Activated T-helper 2 cell treated with anti-CD3 and anti-CD28 coated beads, Interferon-gamma antibody, Interleukin-2, Interleukin-4, amounts not matched to agents 10 μg/mL and 5 μg/mL and 100 μg/mL, durations not matched to agents 14 hours and 24 hours and 36 hours (primary cell): ENCODE data around the gene PKD2L2. TPM values are rescaled to one million over a fixed set of nuclear protein-coding genes. Genes with fewer than 3 reads are reported as not detected.
"Not testable (repeated sequence)": the region's sequence is repeated elsewhere in the genome, so short reads cannot be mapped to it uniquely, and the experiment has no call there.

Experiments used
- DNase-seq: peaks from one replicate; pipeline ENCODE4 v3.0.0; 2021; ENCODE audit warnings: low spot score
- H3K27ac Mint-ChIP-seq: one replicate; pipeline ENCODE4 v1.8.0; 2021; ENCODE audit warnings: mixed read lengths
- H3K27me3 Mint-ChIP-seq: one replicate; pipeline ENCODE4 v1.8.0; 2021; ENCODE audit warnings: low read depth, mixed read lengths
- H3K36me3 Mint-ChIP-seq: one replicate; pipeline ENCODE4 v1.8.0; 2021; ENCODE audit warnings: low read depth, mixed read lengths
- H3K4me1 Mint-ChIP-seq: one replicate; pipeline ENCODE4 v1.8.0; 2021; ENCODE audit warnings: low read depth, mixed read lengths
- H3K4me3 Mint-ChIP-seq: one replicate; pipeline ENCODE4 v1.8.0; 2021; ENCODE audit warnings: low read depth, mild to moderate bottlenecking, moderate library complexity, mixed read lengths
- H3K9me3 Mint-ChIP-seq: one replicate; pipeline ENCODE4 v1.8.0; 2021; ENCODE audit warnings: mixed read lengths
- intact Hi-C: fragments of 100-400 bp; cut with micrococcal nuclease; formaldehyde crosslinking; loops from one replicate; pipeline ENCODE4 v1.15.1; 2023
- total RNA-seq: library from RNA; stranded (reverse); gene quantifications from 2 replicates; pipeline ENCODE4 v1.2.3, GENCODE V29; 2022

The PKD2L2 gene
- not detected in 2 replicates for total RNA-seq

DNA sequence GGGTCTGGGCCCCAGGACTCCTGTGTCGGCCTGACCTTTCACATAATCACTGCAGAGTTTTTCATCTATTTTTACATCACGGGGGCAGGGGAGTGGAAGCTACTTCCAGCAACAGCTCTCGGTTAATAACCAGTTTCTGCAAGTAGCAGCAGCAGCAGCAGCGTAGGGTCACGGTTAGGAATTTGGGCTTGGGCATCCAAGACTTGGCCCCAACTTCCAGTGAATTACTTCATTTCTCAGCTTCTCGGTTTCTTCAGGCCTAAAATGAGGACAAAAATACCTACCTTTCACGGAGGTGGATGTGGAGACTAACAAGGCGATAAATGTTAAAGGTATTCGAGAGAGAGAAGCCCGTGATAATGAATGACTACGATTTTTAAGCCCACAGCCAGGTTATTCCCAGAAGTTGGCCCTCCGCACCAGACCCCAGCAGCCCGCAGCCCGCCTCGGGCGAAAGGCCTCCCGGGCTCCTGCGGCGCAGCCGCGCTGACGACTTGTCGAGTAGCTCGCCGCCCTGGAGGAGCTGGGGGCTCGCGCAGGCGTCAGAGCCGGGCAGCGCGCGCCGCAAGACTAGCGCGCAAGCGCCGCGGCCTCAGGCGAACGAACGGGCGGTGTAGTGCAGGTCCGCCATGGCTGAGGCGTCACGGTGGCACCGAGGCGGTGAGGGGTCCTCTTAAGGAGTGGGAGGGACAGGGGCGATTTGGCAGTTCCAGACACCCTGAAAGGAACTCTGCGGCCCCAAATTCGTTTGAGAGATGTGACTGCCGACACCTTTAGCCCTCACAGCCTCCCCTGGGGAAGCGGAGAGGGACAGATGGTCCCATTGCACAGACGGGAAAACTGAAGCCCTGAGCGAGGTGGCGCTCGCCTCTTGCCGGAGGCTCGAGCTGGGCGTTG is at the start of gene PKD2L2:
Gene PKD2L2, plus strand, starts transcription at position 595 of the 897 bp plus-strand sequence. Its CDS starts 35 bp downstream, at position 630.
- DNase-seq: peak; percentile 80
- peaks cover 17% of the 10 kb centered on the region for H3K4me1 Mint-ChIP-seq
- intact Hi-C loops: loop anchor here (5.0 to 10.0 kb wide), 2 partner anchors 137 to 146 kb away; partner anchors contain the start of genes FAM13B and HNRNPA0
- peak within 1 kb of the TSS; percentile 91 for H3K27ac Mint-ChIP-seq
- peaks cover 5% of the 10 kb centered on the region for H3K36me3 Mint-ChIP-seq
- H3K9me3 Mint-ChIP-seq: no peaks in the 10 kb centered on the region
- peak within 1 kb of the TSS; percentile 85 for H3K4me3 Mint-ChIP-seq
- no peaks in the 10 kb centered on the region for H3K27me3 Mint-ChIP-seq

DNA sequence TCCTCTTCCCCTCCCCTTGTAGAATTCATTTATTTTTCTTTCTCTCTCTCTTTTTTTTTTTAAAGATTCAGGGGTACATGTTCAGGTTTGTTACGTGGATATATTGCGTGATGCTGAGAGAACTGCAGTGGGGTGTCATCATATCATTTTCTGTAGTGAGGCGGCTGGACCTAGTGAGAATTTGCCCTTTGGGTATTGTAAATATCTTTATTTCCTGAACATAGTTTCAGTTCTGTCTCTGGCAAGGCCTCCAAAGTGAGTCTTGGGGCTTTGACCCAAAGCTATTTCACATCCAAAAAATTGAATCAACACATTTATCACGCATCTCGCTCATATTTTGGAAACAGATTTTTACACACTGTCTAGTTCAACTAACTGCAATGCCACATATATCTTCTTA is 47.0 kb upstream of the PKD2L2 start:
- Mint-ChIP-seq H3K4me3 (no peak overlapping the region), H3K36me3 (no peaks in the 10 kb centered on the region), H3K27ac (no peak overlapping the region), H3K27me3 (peaks cover 8% of the 10 kb centered on the region), H3K4me1 (no peaks in the 10 kb centered on the region), H3K9me3 (no peaks in the 10 kb centered on the region)
- intact Hi-C loops: no loop called here
- no peak for DNase-seq

DNA sequence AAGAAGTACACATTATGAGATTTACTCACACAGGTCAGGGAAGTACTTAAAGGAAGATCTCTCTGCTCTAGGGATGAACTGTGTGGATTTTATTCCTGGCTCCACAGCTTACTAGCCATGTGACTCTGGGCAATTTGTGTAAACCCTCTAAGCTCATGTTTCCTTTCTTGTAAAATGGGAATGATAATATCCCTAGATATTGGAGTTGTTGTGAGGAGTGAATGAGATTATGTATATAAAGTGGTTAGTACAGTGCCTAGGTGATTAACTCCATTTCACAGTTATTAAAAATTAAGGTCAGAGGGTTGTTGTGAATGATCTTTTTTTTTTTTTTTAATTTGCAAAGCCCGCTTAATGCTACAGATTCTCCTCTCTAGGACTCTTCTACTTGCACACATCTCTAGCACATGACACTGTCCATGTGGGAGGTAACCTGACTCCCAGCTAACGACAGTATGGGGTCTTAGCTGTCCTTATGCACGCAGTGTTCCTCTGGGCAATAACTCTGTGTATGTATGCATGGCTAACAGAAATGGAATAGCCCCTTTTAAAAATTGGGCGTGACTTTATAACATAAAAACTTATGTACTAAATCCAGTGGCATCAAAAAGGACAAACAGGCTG is 45.5 kb upstream of the PKD2L2 start:
- intact Hi-C loops: no loop called here
- peaks cover 7% of the 10 kb centered on the region for H3K27me3 Mint-ChIP-seq
- no peaks in the 10 kb centered on the region for H3K9me3 Mint-ChIP-seq
- H3K36me3 Mint-ChIP-seq: no peaks in the 10 kb centered on the region
- no peak overlapping the region for H3K4me3 Mint-ChIP-seq
- no peaks in the 10 kb centered on the region for H3K4me1 Mint-ChIP-seq
- DNase-seq: no peak
- H3K27ac Mint-ChIP-seq: no peak overlapping the region

DNA sequence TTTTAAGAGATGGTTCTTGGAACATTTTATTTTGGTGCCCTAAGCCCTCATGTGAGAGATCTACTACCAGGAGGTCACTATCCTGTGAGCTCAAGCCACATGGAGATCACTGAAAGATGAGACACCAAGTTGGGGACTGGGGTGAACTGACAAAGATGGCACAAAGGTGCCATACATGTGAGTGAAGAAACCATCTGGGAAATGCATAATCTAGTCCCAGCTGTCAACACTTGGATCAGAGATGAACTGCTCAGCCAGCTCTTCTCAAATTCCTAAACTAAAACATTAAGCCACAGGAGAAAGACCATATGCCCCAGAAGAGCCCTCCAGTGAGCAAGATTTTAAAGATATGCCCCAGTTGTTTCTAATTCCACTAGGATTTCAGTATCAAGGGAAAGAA is 43.8 kb upstream of the PKD2L2 start:
- no peaks in the 10 kb centered on the region for H3K4me1 Mint-ChIP-seq
- DNase-seq: no peak
- no peak overlapping the region for H3K27ac Mint-ChIP-seq
- H3K36me3 Mint-ChIP-seq: no peaks in the 10 kb centered on the region
- peaks cover 4% of the 10 kb centered on the region for H3K27me3 Mint-ChIP-seq
- no peaks in the 10 kb centered on the region for H3K9me3 Mint-ChIP-seq
- intact Hi-C loops: no loop called here
- no peak overlapping the region for H3K4me3 Mint-ChIP-seq

DNA sequence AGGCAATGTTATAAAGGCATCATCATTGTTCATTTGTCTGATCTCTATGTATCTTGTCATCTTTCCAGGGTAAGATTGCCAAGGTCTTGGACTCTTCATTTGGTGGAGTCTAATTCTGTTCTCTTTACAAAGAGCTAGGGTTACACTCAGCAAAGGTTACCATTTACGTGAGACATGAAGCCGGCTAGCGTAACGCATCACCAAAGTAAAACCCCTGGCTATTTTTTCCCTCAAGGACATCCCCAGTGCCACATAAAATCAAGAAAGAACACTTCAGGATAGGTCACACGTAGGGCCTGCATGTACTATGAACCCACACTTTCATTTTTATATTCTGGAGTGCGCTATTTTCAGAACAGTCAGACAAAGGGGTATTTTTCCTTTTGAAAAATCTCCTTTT is 41.6 kb upstream of the PKD2L2 start:
- Mint-ChIP-seq H3K4me1 (no peaks in the 10 kb centered on the region), H3K4me3 (no peak overlapping the region), H3K27ac (no peak overlapping the region), H3K36me3 (no peaks in the 10 kb centered on the region), H3K9me3 (no peaks in the 10 kb centered on the region), H3K27me3 (peaks cover 1% of the 10 kb centered on the region)
- no peak for DNase-seq
- intact Hi-C loops: no loop called here

DNA sequence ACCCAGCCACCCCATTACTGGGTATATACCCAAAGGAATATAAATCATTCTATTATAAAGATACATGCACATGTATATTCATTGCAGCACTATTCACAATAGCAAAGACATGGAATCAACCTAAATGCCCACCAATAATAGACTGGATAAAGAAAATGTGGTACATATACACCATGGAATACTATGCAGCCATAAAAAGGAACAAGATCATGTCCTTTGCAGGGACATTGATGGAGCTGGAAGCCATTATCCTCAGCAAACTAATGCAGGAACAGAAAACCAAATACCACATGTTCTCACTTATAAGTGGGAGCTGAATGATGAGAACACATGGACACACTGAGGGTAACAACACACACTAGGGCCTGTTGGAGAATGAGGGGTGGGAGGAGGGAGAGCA is 36.1 kb upstream of the PKD2L2 start:
- H3K9me3 Mint-ChIP-seq, intact Hi-C loops, H3K27me3 Mint-ChIP-seq, DNase-seq, H3K4me3 Mint-ChIP-seq, H3K27ac Mint-ChIP-seq, H3K36me3 Mint-ChIP-seq: not testable (repeated sequence)
- H3K4me1 Mint-ChIP-seq: peaks cover 14% of the 10 kb centered on the region

DNA sequence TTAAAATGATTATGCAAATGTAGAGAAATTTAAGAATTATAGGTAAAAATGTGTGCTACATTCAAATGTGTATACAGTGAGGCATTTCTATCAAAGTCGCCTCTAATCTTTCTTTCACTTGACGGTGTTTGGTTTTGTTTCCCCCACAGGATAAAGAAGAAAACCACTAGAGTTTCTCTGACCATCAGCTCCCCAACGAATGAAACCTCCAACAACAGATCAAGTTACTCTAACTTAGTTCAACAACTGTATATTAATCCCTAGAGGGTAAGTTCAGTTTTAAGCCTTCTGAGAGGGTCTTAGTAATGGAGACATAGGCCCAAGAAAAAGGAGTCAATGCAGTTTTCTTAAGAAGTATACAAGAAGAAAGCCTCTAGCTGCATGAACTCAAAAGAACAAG is 33.1 kb upstream of the PKD2L2 start:
- DNase-seq: no peak
- Mint-ChIP-seq H3K27ac (no peak overlapping the region), H3K36me3 (no peaks in the 10 kb centered on the region), H3K4me3 (no peak overlapping the region), H3K9me3 (peaks cover 4% of the 10 kb centered on the region), H3K4me1 (peaks cover 15% of the 10 kb centered on the region), H3K27me3 (no peaks in the 10 kb centered on the region)
- intact Hi-C loops: no loop called here

DNA sequence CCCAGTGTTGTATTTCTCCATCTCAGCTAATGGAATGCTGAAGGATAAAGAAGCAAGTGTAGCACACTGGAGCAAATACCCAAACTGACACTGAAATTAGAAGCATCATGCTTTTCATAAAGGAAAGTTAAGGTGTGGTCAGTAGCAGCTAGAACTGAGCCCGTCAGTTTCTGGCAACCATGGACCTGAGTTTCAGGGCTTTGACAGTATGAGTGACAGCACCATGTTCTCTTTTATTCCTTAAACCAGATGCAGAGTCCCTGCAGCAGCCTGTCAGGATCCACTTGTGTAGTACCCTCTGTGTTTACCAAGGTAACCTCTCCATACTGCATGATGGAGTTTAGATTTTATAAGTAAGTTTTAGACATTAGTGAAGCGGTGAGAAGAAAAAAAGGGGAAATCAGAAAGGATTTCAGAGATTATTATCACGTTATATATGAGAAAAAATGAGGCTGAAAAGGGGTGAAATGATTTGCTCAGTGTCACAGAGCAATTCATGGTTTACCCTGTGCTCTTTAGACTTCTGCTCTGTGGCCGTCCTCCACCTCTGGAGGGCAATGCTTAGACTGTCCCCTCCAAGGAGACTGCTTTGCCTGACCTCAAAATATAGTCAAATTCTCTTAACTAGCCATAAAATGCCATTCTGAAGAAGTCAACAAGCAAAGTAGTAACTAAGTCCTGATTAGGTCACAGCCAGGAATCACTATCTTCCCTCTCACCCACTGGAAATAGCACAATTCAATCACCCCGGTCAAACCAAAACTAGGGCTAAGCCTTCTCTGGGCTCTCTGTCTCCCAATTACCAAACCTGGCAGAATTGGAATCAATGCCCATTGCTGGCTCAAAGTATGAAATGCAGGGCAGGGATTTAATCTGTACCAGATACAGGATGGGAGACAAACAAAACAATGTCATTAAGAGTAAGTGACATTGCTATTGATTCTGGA is 32.1 kb upstream of the PKD2L2 start:
- no peak for DNase-seq
- Mint-ChIP-seq H3K27me3 (no peaks in the 10 kb centered on the region), H3K36me3 (no peaks in the 10 kb centered on the region), H3K4me1 (peaks cover 20% of the 10 kb centered on the region), H3K9me3 (peaks cover 4% of the 10 kb centered on the region), H3K27ac (no peak overlapping the region), H3K4me3 (no peak overlapping the region)
- intact Hi-C loops: no loop called here

DNA sequence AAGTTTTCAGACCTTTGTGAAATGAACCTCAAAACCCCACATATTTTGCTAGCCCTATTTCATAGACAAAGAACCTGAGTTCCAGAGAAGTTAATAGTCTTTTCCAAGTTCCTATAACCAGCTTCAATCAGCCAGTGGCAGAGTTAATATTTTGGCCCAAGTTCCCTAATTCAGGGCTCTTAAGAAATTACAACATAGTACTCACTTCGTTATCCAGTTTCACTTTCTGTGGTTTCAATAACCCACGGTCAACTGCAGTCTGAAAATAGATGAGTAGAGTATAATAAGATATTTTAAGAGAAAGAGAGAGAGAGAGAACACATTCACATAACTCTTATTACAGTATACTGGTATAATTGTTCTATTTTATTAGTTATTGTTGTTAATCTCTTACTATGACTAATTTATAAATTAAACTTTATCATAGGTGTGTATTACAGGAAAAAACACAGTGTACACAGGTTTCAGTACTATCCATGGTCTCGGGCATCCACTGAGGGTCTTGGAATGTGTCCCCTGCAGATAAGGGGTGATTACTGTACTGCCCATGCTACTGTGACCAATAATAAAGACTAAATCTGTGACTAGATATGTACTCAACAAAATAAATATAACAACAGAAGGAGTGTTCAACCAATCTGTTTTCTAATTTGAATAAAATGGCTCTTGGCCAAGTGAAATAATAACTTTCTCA is 30.9 kb upstream of the PKD2L2 start:
- H3K4me3 Mint-ChIP-seq: peak overlapping the region; percentile 52
- H3K4me1 Mint-ChIP-seq: peaks cover 20% of the 10 kb centered on the region
- intact Hi-C loops: no loop called here
- H3K36me3 Mint-ChIP-seq: no peaks in the 10 kb centered on the region
- H3K27ac Mint-ChIP-seq: no peak overlapping the region
- peaks cover under 1% of the 10 kb centered on the region for H3K9me3 Mint-ChIP-seq
- H3K27me3 Mint-ChIP-seq: no peaks in the 10 kb centered on the region
- DNase-seq: no peak

DNA sequence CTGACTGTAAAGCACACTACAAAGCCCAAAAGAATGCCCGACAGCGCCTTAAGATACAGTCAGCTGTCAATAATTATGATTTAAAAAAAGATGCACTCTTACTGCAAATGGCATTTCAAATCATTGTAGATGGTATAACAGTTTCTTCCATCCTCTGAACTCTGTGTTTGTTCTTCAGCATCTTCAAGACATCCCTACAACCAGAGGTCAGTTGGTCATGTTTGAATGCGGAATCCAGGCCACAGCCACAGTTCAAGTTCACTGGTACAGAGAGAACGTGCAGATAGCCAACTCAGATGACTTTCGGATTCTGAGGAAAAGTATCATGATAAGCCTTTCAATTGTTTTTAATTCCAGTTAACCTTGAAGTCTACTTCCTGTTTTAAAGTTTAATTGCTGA is 30.3 kb upstream of the PKD2L2 start:
- Mint-ChIP-seq H3K4me3 (no peak overlapping the region), H3K27ac (no peak overlapping the region), H3K27me3 (no peaks in the 10 kb centered on the region), H3K4me1 (peaks cover 20% of the 10 kb centered on the region), H3K9me3 (no peaks in the 10 kb centered on the region), H3K36me3 (no peaks in the 10 kb centered on the region)
- intact Hi-C loops: no loop called here
- DNase-seq: no peak

DNA sequence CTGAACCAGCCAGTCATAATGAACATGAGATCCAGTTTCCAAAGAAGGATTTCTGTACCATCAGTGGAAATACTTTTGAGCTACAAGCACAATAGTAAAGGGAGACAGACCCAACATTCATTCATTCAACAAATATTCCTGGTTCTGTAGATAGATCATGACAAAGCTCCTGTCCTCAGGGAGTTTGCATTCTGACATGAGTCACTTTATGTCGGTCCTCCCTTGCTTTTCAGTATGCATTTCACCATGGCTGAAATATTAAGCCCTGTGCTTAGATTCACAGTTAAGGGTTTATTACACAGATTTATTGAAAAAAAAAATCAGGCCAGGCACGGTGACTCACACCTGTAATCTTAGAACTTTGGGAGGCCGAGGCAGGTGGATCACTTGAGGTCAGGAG is 27.0 kb upstream of the PKD2L2 start:
- Mint-ChIP-seq H3K9me3 (no peaks in the 10 kb centered on the region), H3K27ac (no peak overlapping the region), H3K4me3 (no peak overlapping the region), H3K4me1 (peaks cover 16% of the 10 kb centered on the region), H3K36me3 (no peaks in the 10 kb centered on the region), H3K27me3 (no peaks in the 10 kb centered on the region)
- DNase-seq: no peak
- intact Hi-C loops: no loop called here

DNA sequence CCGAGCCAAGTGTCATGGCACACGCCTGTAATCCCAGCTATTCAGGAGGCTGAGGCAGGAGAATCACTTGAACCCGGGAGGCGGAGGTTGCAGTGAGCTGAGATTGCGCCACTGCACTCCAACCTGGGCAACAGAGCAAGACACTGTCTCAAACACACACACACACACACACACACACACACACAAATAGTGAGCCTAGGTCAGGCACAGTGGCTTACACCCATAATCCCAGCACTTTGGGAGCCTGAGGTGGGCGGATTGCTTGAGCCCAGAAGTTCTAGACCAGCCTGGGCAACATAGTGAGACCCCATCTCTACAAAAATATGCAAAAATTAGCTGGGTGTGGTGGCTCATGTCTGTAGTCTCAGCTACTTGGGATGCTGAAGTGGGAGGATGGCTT is 25.6 kb upstream of the PKD2L2 start:
- intact Hi-C loops, H3K27ac Mint-ChIP-seq, DNase-seq, H3K4me1 Mint-ChIP-seq, H3K4me3 Mint-ChIP-seq, H3K9me3 Mint-ChIP-seq, H3K36me3 Mint-ChIP-seq, H3K27me3 Mint-ChIP-seq: not testable (repeated sequence)
